Esophagus muscularis mucosa (tissue), 4 donors: ENCODE results near the gene PAX5.

Experiments
- CTCF ChIP-seq, 3 experiments: fragments of 200-600 bp in 2 of 3; fragments of 450-650 bp in 1 of 3; sonication (generic) in 2 of 3; IDR thresholded peaks; one replicate each; pipeline ENCODE4 v1.5.1; 2017 to 2019; ENCODE audit warnings: antibody characterized with exemption in 3 of 3, mild to moderate bottlenecking in 2 of 3, moderate library complexity in 1 of 3
- EP300 ChIP-seq: sonication (generic); formaldehyde crosslinking; IDR thresholded peaks from one replicate; pipeline ENCODE4 v1.6.1; 2017; ENCODE audit warnings: antibody characterized with exemption
- POLR2A ChIP-seq: fragments of 450-650 bp; IDR thresholded peaks from one replicate; pipeline ENCODE4 v1.6.1; 2017; ENCODE audit warnings: antibody characterized with exemption, moderate library complexity, mild to moderate bottlenecking, low read depth
- POLR2AphosphoS5 ChIP-seq, 2 donors: sonication (generic); formaldehyde crosslinking; IDR thresholded peaks; one replicate each; pipeline ENCODE4 v1.6.1; 2017; ENCODE audit warnings: antibody characterized with exemption in 2 of 2

DNA sequence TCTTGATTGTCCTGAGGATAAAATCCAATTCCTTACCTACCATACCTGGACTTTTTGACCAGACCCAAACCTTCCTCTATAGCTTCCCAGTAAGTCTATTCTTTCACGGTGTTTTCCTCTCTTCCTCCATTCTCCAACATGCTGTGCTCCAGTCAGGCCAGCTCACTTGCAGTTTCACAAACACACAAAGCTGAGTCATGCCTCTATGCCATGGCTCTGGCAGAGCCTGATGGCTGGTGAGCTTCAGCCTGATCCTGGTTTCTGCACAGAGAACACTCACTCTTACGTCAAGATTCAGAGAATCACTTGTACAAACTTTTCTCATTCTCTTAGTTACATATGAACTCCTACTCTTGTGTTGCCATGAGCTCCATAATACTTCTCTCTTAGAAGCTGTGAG is 27.7 kb upstream of the PAX5 start:
- TF ChIP-seq CTCF (IDR thresholded peaks at IDR 0.05) (no peak), POLR2AphosphoS5 (IDR thresholded peaks at IDR 0.05) (no peak), POLR2A (no peak), EP300 (no peak)
